Activated naive CD4-positive, alpha-beta T cell treated with anti-CD3 and anti-CD28 coated beads, Interleukin-2, amount 50 U/mL, for 24 hours (primary cell): ENCODE data around the gene MSL3.
A peak's percentile ranks its signal among the peaks of the same experiment; 100 is the strongest.

Experiments
- H3K27ac Mint-ChIP-seq: one replicate; pipeline ENCODE4 v1.8.0; 2021; ENCODE audit warnings: mild to moderate bottlenecking, mixed read lengths
- H3K27me3 Mint-ChIP-seq: one replicate; pipeline ENCODE4 v1.8.0; 2021; ENCODE audit warnings: mixed read lengths
- H3K36me3 Mint-ChIP-seq: one replicate; pipeline ENCODE4 v1.8.0; 2021; ENCODE audit warnings: mixed read lengths
- H3K4me1 Mint-ChIP-seq: one replicate; pipeline ENCODE4 v1.8.0; 2021; ENCODE audit warnings: mixed read lengths
- H3K4me3 Mint-ChIP-seq: one replicate; pipeline ENCODE4 v1.8.0; 2021; ENCODE audit warnings: mild to moderate bottlenecking, mixed read lengths
- H3K9me3 Mint-ChIP-seq: one replicate; pipeline ENCODE4 v1.8.0; 2021; ENCODE audit warnings: mixed read lengths

The MSL3 gene

GRCh38 chrX:11757719-11758399, at the start of gene MSL3:
Gene MSL3 (plus strand): TSS chrX:11758237. CDS start chrX:11758264, 27 bp downstream.
- Mint-ChIP-seq H3K27me3 (no peaks in the 10 kb centered on the region), H3K27ac (peak within 1 kb of the TSS; percentile 99), H3K4me1 (peaks cover 13% of the 10 kb centered on the region), H3K36me3 (peaks cover 16% of the 10 kb centered on the region), H3K4me3 (peak within 1 kb of the TSS; percentile 98), H3K9me3 (no peaks in the 10 kb centered on the region)

DNA sequence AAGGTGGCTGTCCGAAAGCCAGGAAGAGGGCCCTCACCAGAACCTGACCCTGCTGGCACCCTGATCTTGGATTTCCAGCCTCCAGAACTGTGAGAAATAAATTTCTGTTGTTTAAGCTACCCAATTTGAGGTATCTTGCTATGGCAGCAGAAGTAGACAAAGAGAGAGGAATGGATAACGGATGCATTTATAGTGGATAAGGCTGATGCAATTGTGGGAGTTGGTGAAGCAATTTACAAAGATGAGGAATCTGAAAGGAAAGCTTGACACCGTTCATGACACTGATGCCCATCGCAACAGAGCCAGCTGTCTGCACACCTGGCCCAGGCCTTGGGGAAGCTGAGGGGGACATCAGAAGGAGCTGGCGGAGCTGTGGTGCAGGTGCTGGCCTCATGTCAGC, 35.7 kb upstream of the MSL3 start:
- H3K27ac Mint-ChIP-seq: no peak overlapping the region
- H3K36me3 Mint-ChIP-seq: no peaks in the 10 kb centered on the region
- no peak overlapping the region for H3K4me3 Mint-ChIP-seq
- no peaks in the 10 kb centered on the region for H3K27me3 Mint-ChIP-seq
- H3K4me1 Mint-ChIP-seq: no peaks in the 10 kb centered on the region
- H3K9me3 Mint-ChIP-seq: no peaks in the 10 kb centered on the region

DNA sequence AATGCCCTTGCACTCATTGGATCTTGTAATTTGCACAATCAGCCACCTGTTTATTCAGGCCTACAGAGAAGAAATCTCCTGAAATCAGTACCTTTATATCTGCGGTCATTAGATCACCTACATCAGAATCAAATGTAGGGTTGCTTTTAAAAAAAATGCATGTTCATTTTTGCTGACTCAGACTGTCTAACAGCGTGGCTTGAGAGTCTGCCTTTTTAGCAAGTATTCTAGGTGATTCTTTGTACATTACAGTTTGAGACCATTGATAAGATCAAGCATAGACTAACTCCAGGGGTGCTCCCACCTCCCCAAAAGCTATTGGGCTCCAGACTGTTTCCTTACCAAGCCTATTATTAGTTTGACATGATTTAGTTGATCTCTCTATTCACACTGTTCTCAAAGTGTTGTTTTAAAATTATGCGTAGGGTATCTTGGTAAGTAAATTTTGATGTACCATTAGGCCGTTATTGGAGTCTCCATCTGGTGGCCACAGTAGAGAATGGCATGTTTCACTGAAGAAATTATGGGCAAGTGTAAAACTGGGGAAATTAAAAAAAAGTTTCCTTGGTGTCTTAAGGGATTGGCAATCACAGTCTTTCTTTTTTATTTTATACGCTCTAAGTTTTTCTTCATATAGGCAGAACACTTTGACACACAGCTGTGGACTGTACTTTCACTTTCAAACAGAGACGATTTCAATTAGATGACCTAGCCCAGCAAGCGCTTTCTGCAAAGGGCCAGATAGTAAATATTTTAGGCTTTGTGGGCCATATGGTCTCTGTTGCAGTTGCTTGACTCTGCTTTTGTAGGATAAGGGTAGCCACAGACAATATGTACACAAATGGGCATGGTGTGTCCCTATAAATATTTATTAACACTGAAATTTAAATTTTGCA, 33.7 kb upstream of the MSL3 start:
- H3K27me3 Mint-ChIP-seq: no peaks in the 10 kb centered on the region
- H3K4me3 Mint-ChIP-seq: no peak overlapping the region
- H3K9me3 Mint-ChIP-seq: no peaks in the 10 kb centered on the region
- H3K4me1 Mint-ChIP-seq: no peaks in the 10 kb centered on the region
- H3K36me3 Mint-ChIP-seq: no peaks in the 10 kb centered on the region
- H3K27ac Mint-ChIP-seq: no peak overlapping the region

GRCh38 chrX:11725631-11726442, 32.2 kb upstream of the MSL3 start:
- Mint-ChIP-seq H3K4me1 (no peaks in the 10 kb centered on the region), H3K27me3 (no peaks in the 10 kb centered on the region), H3K9me3 (no peaks in the 10 kb centered on the region), H3K4me3 (no peak overlapping the region), H3K36me3 (no peaks in the 10 kb centered on the region), H3K27ac (no peak overlapping the region)

DNA sequence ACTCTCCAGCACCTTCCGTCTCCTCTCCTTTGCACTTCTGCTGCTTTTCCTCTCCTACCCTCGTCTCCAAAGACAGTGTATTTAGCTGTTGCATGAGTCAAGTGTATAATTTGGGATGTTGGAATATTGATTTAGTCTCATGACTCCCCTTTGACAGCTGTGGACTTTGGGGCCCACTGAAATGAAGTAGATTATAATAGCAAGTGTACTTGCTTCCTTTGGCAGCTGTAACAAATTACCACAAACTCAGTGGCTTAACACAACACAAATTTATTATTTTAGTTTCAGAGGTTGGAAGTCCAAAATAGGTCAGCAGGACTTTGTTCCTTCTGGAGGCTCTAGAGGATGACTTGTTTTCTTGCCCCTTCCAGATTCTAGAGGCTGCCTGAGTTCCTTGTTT, 29.5 kb upstream of the MSL3 start:
- Mint-ChIP-seq H3K4me1 (no peaks in the 10 kb centered on the region), H3K36me3 (no peaks in the 10 kb centered on the region), H3K9me3 (no peaks in the 10 kb centered on the region), H3K27me3 (no peaks in the 10 kb centered on the region), H3K4me3 (no peak overlapping the region), H3K27ac (no peak overlapping the region)

- Mint-ChIP-seq H3K4me1 (no peaks in the 10 kb centered on the region), H3K27me3 (no peaks in the 10 kb centered on the region), H3K27ac (peak overlapping the region; percentile 21), H3K9me3 (no peaks in the 10 kb centered on the region), H3K4me3 (no peak overlapping the region), H3K36me3 (no peaks in the 10 kb centered on the region)
Measured at GRCh38 chrX:11733614-11734013, 24.4 kb upstream of the MSL3 start.

DNA sequence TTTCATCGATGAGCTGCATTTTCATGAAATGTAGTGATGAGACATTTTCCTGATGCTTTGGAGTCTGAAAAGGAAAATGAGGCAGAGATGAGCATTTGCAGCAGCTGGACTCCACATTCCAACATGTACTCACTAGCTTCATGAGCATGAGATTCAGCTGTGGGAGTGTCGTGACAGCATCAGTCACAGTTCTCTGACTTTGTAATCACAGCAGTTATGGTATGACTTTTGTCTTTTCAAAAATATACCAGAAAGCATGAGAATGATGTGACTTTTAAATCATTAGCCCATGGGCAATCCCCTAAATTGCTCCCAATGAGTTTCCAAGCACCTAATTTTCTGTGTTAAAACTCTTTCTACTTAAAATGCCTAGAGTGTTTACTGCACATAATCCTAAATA, 18.3 kb upstream of the MSL3 start:
- Mint-ChIP-seq H3K4me3 (no peak overlapping the region), H3K27ac (no peak overlapping the region), H3K9me3 (no peaks in the 10 kb centered on the region), H3K4me1 (no peaks in the 10 kb centered on the region), H3K36me3 (no peaks in the 10 kb centered on the region), H3K27me3 (no peaks in the 10 kb centered on the region)

- no peaks in the 10 kb centered on the region for H3K9me3 Mint-ChIP-seq
- no peak overlapping the region for H3K27ac Mint-ChIP-seq
- H3K36me3 Mint-ChIP-seq: no peaks in the 10 kb centered on the region
- no peaks in the 10 kb centered on the region for H3K4me1 Mint-ChIP-seq
- H3K27me3 Mint-ChIP-seq: no peaks in the 10 kb centered on the region
- no peak overlapping the region for H3K4me3 Mint-ChIP-seq
Measured at GRCh38 chrX:11740794-11741193, 17.2 kb upstream of the MSL3 start.

GRCh38 chrX:11741574-11741973, 16.5 kb upstream of the MSL3 start:
- Mint-ChIP-seq H3K4me1 (no peaks in the 10 kb centered on the region), H3K36me3 (no peaks in the 10 kb centered on the region), H3K27me3 (no peaks in the 10 kb centered on the region), H3K27ac (no peak overlapping the region), H3K4me3 (no peak overlapping the region), H3K9me3 (no peaks in the 10 kb centered on the region)

- no peaks in the 10 kb centered on the region for H3K36me3 Mint-ChIP-seq
- H3K27me3 Mint-ChIP-seq: peaks cover 2% of the 10 kb centered on the region
- H3K27ac Mint-ChIP-seq: no peak overlapping the region
- H3K4me1 Mint-ChIP-seq: no peaks in the 10 kb centered on the region
- H3K4me3 Mint-ChIP-seq: no peak overlapping the region
- no peaks in the 10 kb centered on the region for H3K9me3 Mint-ChIP-seq
Measured at GRCh38 chrX:11745881-11746280, 12.2 kb upstream of the MSL3 start.

DNA sequence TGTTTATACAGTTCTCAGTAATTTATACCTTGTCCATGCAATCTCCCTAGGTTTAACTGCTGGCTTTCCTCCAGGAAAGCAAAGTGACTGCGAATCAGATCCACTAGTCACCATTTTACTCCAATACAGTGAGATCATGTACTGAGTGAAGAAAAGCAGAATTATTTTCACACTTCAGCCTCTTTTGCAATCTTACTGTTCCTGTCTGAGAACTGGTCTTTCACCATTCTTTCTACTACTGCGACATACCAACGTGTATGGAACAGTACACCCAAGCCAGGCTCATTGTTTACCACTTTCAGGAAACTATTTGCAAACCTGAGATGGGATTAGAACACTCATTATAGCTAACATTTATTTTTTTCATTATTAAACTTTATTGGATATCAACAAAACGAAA, 8.0 kb upstream of the MSL3 start:
- H3K27me3 Mint-ChIP-seq: peaks cover 2% of the 10 kb centered on the region
- H3K36me3 Mint-ChIP-seq: no peaks in the 10 kb centered on the region
- no peaks in the 10 kb centered on the region for H3K4me1 Mint-ChIP-seq
- H3K4me3 Mint-ChIP-seq: no peak overlapping the region
- no peaks in the 10 kb centered on the region for H3K9me3 Mint-ChIP-seq
- no peak overlapping the region for H3K27ac Mint-ChIP-seq

- Mint-ChIP-seq H3K27me3 (peaks cover 2% of the 10 kb centered on the region), H3K4me1 (no peaks in the 10 kb centered on the region), H3K4me3 (no peak overlapping the region), H3K9me3 (no peaks in the 10 kb centered on the region), H3K27ac (no peak overlapping the region), H3K36me3 (no peaks in the 10 kb centered on the region)
Measured at GRCh38 chrX:11750694-11751093, 7.3 kb upstream of the MSL3 start.

DNA sequence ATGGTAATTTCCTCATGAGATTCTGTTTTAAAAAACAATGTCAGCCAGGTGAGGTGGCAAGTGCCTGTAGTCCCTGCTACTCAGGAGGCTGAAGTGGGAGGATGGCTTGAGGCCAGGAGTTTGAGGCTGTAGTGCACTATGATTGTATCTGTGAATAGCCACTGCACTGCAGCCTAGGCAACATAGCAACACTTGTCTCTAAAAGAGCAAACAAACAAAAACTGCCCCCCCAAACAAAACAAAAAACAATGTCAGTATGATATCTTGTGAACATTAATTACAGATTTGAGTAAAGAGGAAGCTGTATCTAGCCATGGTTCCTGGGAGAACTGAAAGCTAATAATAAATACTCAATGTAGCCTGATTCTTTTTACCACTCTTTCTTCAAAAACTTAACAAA, 6.8 kb upstream of the MSL3 start:
- Mint-ChIP-seq H3K4me1 (no peaks in the 10 kb centered on the region), H3K27ac (no peak overlapping the region), H3K27me3 (peaks cover 2% of the 10 kb centered on the region), H3K4me3 (no peak overlapping the region), H3K36me3 (no peaks in the 10 kb centered on the region), H3K9me3 (no peaks in the 10 kb centered on the region)

GRCh38 chrX:11753668-11754067, 4.4 kb upstream of the MSL3 start:
- H3K9me3 Mint-ChIP-seq: no peaks in the 10 kb centered on the region
- no peaks in the 10 kb centered on the region for H3K36me3 Mint-ChIP-seq
- H3K4me3 Mint-ChIP-seq: no peak overlapping the region
- peaks cover 2% of the 10 kb centered on the region for H3K27me3 Mint-ChIP-seq
- no peak overlapping the region for H3K27ac Mint-ChIP-seq
- H3K4me1 Mint-ChIP-seq: peaks cover 8% of the 10 kb centered on the region

- Mint-ChIP-seq H3K9me3 (no peaks in the 10 kb centered on the region), H3K27ac (no peak overlapping the region), H3K4me1 (peaks cover 8% of the 10 kb centered on the region), H3K36me3 (peaks cover under 1% of the 10 kb centered on the region), H3K4me3 (no peak overlapping the region), H3K27me3 (no peaks in the 10 kb centered on the region)
Measured at GRCh38 chrX:11754958-11755645, 2.9 kb upstream of the MSL3 start.
